GM23338 (cell line): ENCODE measurements around the gene TMUB1. TPM values are rescaled to one million over a fixed set of nuclear protein-coding genes. Genes with fewer than 3 reads are reported as not detected.

Experiments used
- ATAC-seq: fragments of 200-7000 bp; cut with Tn5 transposase; 3 replicates; pipeline ENCODE4 v1.9.1; 2020
- DNase-seq: peaks from one replicate; pipeline ENCODE4 v3.0.0-alpha.2; 2015; ENCODE audit warnings: low spot score
- H2AFZ ChIP-seq: fragments of 200-600 bp; sonication (generic); 2 replicates; pipeline ENCODE4 v1.8.0; 2016; ENCODE audit warnings: antibody characterized with exemption, mild to moderate bottlenecking, moderate library complexity
- H3F3A ChIP-seq: fragments of 200-600 bp; sonication (generic); replicated peaks from 2 replicates; pipeline ENCODE4 v1.8.0; 2017; ENCODE audit warnings: antibody characterized with exemption, mixed run types, low read depth
- H3K27ac ChIP-seq: fragments of 200-600 bp; sonication (generic); 2 replicates; pipeline ENCODE4 v1.6.1; 2016; ENCODE audit warnings: low read depth
- H3K27me3 ChIP-seq: fragments of 200-600 bp; sonication (generic); 2 replicates; pipeline ENCODE4 v1.8.0; 2016; ENCODE audit warnings: mild to moderate bottlenecking, mixed run types, moderate library complexity; ENCODE audit not compliant: insufficient read depth
- H3K36me3 ChIP-seq: fragments of 200-600 bp; sonication (generic); 2 replicates; pipeline ENCODE4 v1.8.0; 2016; ENCODE audit warnings: mild to moderate bottlenecking; ENCODE audit not compliant: insufficient read depth
- H3K4me1 ChIP-seq: fragments of 200-600 bp; sonication (generic); 2 replicates; pipeline ENCODE4 v1.8.0; 2016; ENCODE audit warnings: mild to moderate bottlenecking, moderate library complexity; ENCODE audit not compliant: insufficient read depth
- H3K4me2 ChIP-seq: fragments of 200-600 bp; sonication (generic); 2 replicates; pipeline ENCODE4 v1.7.1; 2017; ENCODE audit warnings: mixed run types
- H3K4me3 ChIP-seq: fragments of 200-600 bp; sonication (generic); 2 replicates; pipeline ENCODE4 v1.6.1; 2016; ENCODE audit warnings: mixed run types
- H3K79me2 ChIP-seq: fragments of 200-600 bp; sonication (generic); replicated peaks from 2 replicates; pipeline ENCODE4 v1.8.0; 2017; ENCODE audit warnings: mild to moderate bottlenecking; ENCODE audit not compliant: insufficient read depth
- H3K9me2 ChIP-seq: fragments of 200-600 bp; sonication (generic); 2 replicates; pipeline ENCODE4 v1.8.0; 2017; ENCODE audit not compliant: insufficient read depth
- H4K20me1 ChIP-seq: fragments of 200-600 bp; sonication (generic); replicated peaks from 2 replicates; pipeline ENCODE4 v1.8.0; 2017; ENCODE audit warnings: mild to moderate bottlenecking; ENCODE audit not compliant: insufficient read depth
- H3K27ac Mint-ChIP-seq: 2 replicates; pipeline ENCODE4 v1.8.0; 2020; ENCODE audit warnings: inconsistent platforms, mild to moderate bottlenecking, moderate library complexity, mixed read lengths
- H3K27me3 Mint-ChIP-seq: 3 replicates; pipeline ENCODE4 v1.8.0; 2022; ENCODE audit warnings: low read depth, mild to moderate bottlenecking, moderate library complexity, mixed read lengths, inconsistent platforms; ENCODE audit not compliant: insufficient read depth, poor library complexity
- H3K36me3 Mint-ChIP-seq: 3 replicates; pipeline ENCODE4 v1.8.0; 2021; ENCODE audit warnings: low read depth, mild to moderate bottlenecking, inconsistent platforms, moderate library complexity, mixed read lengths
- H3K4me1 Mint-ChIP-seq: 3 replicates; pipeline ENCODE4 v1.8.0; 2020; ENCODE audit warnings: mild to moderate bottlenecking, inconsistent platforms, mixed read lengths
- H3K4me3 Mint-ChIP-seq: 3 replicates; pipeline ENCODE4 v1.8.0; 2021; ENCODE audit warnings: moderate library complexity, mild to moderate bottlenecking, inconsistent platforms, mixed read lengths
- H3K9me3 Mint-ChIP-seq: 3 replicates; pipeline ENCODE4 v1.8.0; 2020; ENCODE audit warnings: moderate library complexity, mild to moderate bottlenecking, inconsistent platforms, mixed read lengths
- EZH2 ChIP-seq: fragments of 200-600 bp; sonication (generic); IDR thresholded peaks from one replicate; pipeline ENCODE4 v1.8.0; 2017; ENCODE audit warnings: antibody characterized with exemption, mild to moderate bottlenecking, low read depth; ENCODE audit not compliant: unreplicated experiment
- EZH2phosphoT487 ChIP-seq: fragments of 200-600 bp; sonication (generic); IDR thresholded peaks from one replicate; pipeline ENCODE4 v1.8.1; 2018; ENCODE audit warnings: antibody characterized with exemption; ENCODE audit not compliant: unreplicated experiment
- STAT1 ChIP-seq: IDR thresholded peaks from one replicate; pipeline ENCODE4 v1.6.1; 2016; ENCODE audit warnings: antibody characterized with exemption; ENCODE audit not compliant: unreplicated experiment
- ZNF331 ChIP-seq: fragments of 250-450 bp; sonication (Bioruptor Pico); IDR thresholded peaks from 2 replicates; pipeline ENCODE4 v1.5.0; 2020; ENCODE audit warnings: low read depth, mild to moderate bottlenecking, moderate library complexity
- polyA plus RNA-seq: library from polyadenylated mRNA; unstranded; fragments of >200 nt; fragmentation: Nextera tagmentation; extraction: Ambion mirVana; gene quantifications from 2 replicates; pipeline ENCODE4 v1.2.1, GENCODE V29; 2016
- total RNA-seq: library from RNA; depleted of rRNA; stranded (reverse); fragments of >200 nt; shearing (Covaris generic); gene quantifications from 2 replicates; pipeline ENCODE4 v1.2.3, GENCODE V29; 2014
- TF ChIP-seq, protein P1 (sequence below), 2 experiments: fragments of 200-600 bp in 1 of 2; sonication (generic) in 1 of 2; conservative IDR thresholded peaks; 2 replicates each; pipeline versions ENCODE4 v1.5.1 to v1.6.1; 2016 to 2017; ENCODE audit warnings: antibody characterized with exemption in 2 of 2, low read depth in 2 of 2, mild to moderate bottlenecking in 2 of 2, moderate library complexity in 1 of 2
- TF ChIP-seq, protein P2 (sequence below): fragments of 250-450 bp; sonication (Bioruptor Pico); IDR thresholded peaks from 2 replicates; pipeline ENCODE4 v1.5.0; 2020; ENCODE audit warnings: mild to moderate bottlenecking, moderate library complexity

The TMUB1 gene
- total and polyA plus RNA-seq, 2 experiments from 2014 or later = 47.6 to 61.1 TPM

DNA sequence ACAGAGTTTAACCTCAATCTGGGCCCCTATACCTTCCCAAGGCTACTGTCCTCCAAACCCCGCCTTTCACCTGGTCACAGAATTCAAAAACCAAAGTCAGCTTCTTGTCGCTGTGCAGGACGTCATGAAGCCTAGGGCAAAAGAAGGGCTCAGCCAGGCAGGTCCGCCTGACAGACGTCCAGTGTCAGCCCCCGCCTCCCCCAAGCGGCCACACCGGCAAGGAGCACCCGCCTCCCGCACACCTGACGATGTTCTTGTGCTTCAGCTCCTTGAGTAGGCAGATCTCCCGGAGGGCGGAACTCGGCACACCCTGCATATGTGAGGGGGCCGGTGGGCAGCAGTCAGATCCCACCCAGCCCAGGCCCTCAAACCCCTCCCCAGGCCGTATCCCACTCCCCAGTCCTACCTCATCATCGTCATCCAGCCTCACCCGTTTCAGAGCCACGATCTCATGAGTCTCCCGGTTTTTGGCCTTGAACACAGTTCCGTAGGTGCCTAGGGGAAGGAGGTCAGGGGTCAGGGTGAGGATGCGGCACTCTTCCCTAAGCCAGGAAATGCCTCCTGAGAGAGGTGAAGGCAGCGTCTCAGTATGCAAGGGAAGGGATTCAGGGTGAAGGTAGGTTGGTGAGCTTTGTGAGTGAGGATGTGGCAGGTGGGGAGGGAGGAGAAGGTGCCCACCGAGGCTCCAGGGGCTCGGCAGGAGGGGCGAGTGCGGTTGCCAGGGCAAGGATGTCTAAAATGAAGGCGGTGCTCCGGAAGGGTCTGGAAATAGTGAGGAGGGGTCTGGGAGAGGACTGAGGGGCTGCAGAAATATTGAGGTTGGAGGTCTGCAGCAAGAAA is 26.4 kb downstream of the TMUB1 start:
- Histone ChIP-seq H3K27me3 (peaks cover 36% of the 10 kb centered on the region), H3K79me2 (0 out of 2 replicates have a peak, but pooled peaks cover 3% of the 10 kb centered on the region), H3K4me3 (peak overlapping the region; percentile 99), H3K4me2 (peak overlapping the region; percentile 94), H3K4me1 (peaks cover 29% of the 10 kb centered on the region), H3K36me3 (no peaks in the 10 kb centered on the region), H4K20me1 (no peaks in the 10 kb centered on the region; the same call in 1 of the 2 replicates), H3K27ac (no peak overlapping the region), H2AFZ (peak overlapping the region; percentile 72; the same call in 1 of the 2 replicates), H3K9me2 (no peaks in the 10 kb centered on the region), H3F3A (peaks cover 12% of the 10 kb centered on the region)
- peak; percentile 76 for DNase-seq
- Mint-ChIP-seq H3K9me3 (no peaks in the 10 kb centered on the region), H3K27me3 (peaks cover 40% of the 10 kb centered on the region), H3K27ac (no peak overlapping the region), H3K4me1 (peaks cover 43% of the 10 kb centered on the region), H3K4me3 (peak overlapping the region; percentile 86), H3K36me3 (no peaks in the 10 kb centered on the region)
- no peak for TF ChIP-seq ZNF331 (CRISPR knock-in tag)
- TF ChIP-seq, protein P1, sequence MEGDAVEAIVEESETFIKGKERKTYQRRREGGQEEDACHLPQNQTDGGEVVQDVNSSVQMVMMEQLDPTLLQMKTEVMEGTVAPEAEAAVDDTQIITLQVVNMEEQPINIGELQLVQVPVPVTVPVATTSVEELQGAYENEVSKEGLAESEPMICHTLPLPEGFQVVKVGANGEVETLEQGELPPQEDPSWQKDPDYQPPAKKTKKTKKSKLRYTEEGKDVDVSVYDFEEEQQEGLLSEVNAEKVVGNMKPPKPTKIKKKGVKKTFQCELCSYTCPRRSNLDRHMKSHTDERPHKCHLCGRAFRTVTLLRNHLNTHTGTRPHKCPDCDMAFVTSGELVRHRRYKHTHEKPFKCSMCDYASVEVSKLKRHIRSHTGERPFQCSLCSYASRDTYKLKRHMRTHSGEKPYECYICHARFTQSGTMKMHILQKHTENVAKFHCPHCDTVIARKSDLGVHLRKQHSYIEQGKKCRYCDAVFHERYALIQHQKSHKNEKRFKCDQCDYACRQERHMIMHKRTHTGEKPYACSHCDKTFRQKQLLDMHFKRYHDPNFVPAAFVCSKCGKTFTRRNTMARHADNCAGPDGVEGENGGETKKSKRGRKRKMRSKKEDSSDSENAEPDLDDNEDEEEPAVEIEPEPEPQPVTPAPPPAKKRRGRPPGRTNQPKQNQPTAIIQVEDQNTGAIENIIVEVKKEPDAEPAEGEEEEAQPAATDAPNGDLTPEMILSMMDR (conservative IDR thresholded peaks at IDR 0.05; ENCODE audit: low read depth in 2 of 2) = peak; percentile 24 to 29
- no peak for TF ChIP-seq EZH2
- TF ChIP-seq STAT1 = no peak
- no peak for TF ChIP-seq EZH2phosphoT487
- peak; percentile 8 for ATAC-seq

DNA sequence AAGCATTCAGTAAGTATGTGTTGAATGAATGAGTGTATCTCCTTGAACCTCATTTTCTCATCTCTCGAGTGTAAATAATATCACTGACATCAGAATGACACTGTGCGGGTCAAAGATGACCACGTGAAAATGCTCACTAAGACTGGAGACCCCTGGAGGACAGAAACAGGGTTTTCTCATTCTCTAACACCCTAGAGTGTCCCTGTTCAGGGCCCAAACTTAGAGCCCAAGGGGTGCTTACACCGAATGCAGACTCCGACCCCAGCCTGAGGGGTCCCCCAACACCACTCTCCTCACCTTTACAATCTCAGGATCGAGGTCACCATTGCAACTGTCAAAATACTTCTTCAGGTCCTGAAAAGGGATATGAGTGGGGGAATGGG is 27.0 kb downstream of the TMUB1 start:
- H3K9me2 ChIP-seq = no peaks in the 10 kb centered on the region
- DNase-seq (no peak), ATAC-seq (no peak)
- no peaks in the 10 kb centered on the region for H3K36me3 ChIP-seq
- no peaks in the 10 kb centered on the region for H3K9me3 Mint-ChIP-seq
- peak overlapping the region; percentile 99; the same call in 1 of the 2 replicates for H3K4me3 ChIP-seq
- H3K27me3 ChIP-seq = peaks cover 35% of the 10 kb centered on the region
- 0 out of 2 replicates have a peak, but pooled peaks cover 3% of the 10 kb centered on the region for H3K79me2 ChIP-seq
- no peak overlapping the region for H2AFZ ChIP-seq
- TF ChIP-seq, protein P2, sequence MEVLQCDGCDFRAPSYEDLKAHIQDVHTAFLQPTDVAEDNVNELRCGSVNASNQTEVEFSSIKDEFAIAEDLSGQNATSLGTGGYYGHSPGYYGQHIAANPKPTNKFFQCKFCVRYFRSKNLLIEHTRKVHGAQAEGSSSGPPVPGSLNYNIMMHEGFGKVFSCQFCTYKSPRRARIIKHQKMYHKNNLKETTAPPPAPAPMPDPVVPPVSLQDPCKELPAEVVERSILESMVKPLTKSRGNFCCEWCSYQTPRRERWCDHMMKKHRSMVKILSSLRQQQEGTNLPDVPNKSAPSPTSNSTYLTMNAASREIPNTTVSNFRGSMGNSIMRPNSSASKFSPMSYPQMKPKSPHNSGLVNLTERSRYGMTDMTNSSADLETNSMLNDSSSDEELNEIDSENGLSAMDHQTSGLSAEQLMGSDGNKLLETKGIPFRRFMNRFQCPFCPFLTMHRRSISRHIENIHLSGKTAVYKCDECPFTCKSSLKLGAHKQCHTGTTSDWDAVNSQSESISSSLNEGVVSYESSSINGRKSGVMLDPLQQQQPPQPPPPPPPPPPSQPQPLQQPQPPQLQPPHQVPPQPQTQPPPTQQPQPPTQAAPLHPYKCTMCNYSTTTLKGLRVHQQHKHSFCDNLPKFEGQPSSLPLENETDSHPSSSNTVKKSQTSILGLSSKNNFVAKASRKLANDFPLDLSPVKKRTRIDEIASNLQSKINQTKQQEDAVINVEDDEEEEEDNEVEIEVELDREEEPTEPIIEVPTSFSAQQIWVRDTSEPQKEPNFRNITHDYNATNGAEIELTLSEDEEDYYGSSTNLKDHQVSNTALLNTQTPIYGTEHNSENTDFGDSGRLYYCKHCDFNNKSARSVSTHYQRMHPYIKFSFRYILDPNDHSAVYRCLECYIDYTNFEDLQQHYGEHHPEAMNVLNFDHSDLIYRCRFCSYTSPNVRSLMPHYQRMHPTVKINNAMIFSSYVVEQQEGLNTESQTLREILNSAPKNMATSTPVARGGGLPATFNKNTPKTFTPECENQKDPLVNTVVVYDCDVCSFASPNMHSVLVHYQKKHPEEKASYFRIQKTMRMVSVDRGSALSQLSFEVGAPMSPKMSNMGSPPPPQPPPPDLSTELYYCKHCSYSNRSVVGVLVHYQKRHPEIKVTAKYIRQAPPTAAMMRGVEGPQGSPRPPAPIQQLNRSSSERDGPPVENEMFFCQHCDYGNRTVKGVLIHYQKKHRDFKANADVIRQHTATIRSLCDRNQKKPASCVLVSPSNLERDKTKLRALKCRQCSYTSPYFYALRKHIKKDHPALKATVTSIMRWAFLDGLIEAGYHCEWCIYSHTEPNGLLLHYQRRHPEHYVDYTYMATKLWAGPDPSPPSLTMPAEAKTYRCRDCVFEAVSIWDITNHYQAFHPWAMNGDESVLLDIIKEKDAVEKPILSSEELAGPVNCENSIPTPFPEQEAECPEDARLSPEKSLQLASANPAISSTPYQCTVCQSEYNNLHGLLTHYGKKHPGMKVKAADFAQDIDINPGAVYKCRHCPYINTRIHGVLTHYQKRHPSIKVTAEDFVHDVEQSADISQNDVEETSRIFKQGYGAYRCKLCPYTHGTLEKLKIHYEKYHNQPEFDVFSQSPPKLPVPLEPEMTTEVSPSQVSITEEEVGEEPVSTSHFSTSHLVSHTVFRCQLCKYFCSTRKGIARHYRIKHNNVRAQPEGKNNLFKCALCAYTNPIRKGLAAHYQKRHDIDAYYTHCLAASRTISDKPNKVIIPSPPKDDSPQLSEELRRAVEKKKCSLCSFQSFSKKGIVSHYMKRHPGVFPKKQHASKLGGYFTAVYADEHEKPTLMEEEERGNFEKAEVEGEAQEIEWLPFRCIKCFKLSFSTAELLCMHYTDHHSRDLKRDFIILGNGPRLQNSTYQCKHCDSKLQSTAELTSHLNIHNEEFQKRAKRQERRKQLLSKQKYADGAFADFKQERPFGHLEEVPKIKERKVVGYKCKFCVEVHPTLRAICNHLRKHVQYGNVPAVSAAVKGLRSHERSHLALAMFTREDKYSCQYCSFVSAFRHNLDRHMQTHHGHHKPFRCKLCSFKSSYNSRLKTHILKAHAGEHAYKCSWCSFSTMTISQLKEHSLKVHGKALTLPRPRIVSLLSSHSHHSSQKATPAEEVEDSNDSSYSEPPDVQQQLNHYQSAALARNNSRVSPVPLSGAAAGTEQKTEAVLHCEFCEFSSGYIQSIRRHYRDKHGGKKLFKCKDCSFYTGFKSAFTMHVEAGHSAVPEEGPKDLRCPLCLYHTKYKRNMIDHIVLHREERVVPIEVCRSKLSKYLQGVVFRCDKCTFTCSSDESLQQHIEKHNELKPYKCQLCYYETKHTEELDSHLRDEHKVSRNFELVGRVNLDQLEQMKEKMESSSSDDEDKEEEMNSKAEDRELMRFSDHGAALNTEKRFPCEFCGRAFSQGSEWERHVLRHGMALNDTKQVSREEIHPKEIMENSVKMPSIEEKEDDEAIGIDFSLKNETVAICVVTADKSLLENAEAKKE (CRISPR knock-in tag) = no peak
- TF ChIP-seq, protein P1 (conservative IDR thresholded peaks at IDR 0.05; ENCODE audit: low read depth in 2 of 2) = 0 out of 4 replicates have a peak, but pooled peaks of 1 of the 2 experiments have one; percentile 7
- TF ChIP-seq EZH2phosphoT487 (no peak), ZNF331 (CRISPR knock-in tag) (no peak), EZH2 (no peak)
- H3K4me2 ChIP-seq = peak overlapping the region; percentile 94
- peaks cover 6% of the 10 kb centered on the region; the same call in 1 of the 2 replicates for H3F3A ChIP-seq
- H4K20me1 ChIP-seq = no peaks in the 10 kb centered on the region; the same call in 1 of the 2 replicates
- no peak overlapping the region for H3K27ac Mint-ChIP-seq
- H3K4me1 Mint-ChIP-seq = peaks cover 37% of the 10 kb centered on the region
- peaks cover 23% of the 10 kb centered on the region for H3K4me1 ChIP-seq
- no peaks in the 10 kb centered on the region for H3K36me3 Mint-ChIP-seq
- no peak overlapping the region for H3K27ac ChIP-seq
- H3K4me3 Mint-ChIP-seq = peak overlapping the region; percentile 86
- H3K27me3 Mint-ChIP-seq = peaks cover 39% of the 10 kb centered on the region
